ENCODE measurements around the gene PNPLA7.
A peak's percentile ranks its signal among the peaks of the same experiment; 100 is the strongest.
"Not testable (repeated sequence)": the region's sequence is repeated elsewhere in the genome, so short reads cannot be mapped to it uniquely, and the experiment has no call there.

The PNPLA7 gene

GRCh38 chr9:137450539-137451222, 99.5 kb downstream of the PNPLA7 start:
- DNase-seq (ENCODE audit: low read depth in 2 of 2) = not testable (repeated sequence)

GRCh38 chr9:137449931-137450538, 100.2 kb downstream of the PNPLA7 start:
- no peak for DNase-seq (ENCODE audit: low read depth in 2 of 2)

DNA sequence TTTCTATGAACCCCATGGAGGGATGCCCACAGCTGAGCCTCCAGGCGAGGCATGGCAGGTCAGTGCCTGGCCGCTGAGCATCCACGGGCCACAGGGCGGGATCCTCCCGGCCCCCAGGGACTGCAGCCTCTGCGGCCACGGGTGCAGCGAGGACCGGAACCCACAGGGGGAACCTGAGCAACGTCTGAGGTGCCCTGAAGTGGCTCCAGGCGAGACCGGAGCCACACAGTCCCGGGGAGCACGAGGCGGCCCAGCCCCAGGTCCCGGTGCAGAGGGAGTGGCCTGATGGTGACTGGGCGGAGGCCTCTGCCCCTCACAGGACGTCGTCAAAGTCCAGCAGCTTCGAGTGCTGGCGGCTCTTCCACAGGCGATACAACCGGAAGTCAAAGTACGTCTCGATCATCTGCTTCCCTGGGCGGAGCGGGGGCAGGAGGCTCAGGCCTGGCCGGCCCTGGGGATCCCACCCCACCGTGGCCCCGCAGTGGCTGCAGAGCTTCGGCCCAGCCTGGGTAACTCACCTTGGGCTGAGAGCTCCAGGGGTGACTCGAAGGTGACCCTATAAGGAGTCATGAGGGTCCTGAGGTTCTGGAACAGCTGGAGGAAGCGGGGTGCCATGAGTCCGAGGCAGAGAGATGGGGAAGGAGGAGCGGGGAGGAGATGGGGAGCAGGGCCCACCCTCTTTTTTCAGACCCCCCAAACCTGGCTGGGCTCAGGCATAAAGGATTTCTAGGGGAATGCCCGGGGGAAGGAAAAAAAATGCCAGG, 100.9 kb downstream of the PNPLA7 start:
- DNase-seq (ENCODE audit: low read depth in 2 of 2) = no peak

DNA sequence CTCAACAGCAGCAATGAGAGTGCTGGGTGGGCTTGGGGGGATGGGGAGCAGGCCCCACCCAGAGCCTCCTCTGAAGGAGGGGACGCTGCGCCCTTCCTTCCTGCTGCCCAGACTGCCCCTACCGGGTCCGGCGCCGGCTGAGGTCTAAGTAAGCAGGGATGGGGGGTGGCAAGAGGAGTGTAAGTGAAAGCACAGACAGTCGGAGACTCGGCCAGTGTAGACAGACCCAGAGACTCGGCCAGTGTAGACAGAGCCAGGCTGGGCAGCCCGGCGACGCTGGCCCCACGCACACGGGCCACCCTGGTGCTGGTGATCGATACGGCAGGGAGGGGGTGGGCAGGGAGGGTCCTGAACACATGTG, 101.6 kb downstream of the PNPLA7 start:
- DNase-seq (ENCODE audit: low read depth in 2 of 2) = no peak

DNA sequence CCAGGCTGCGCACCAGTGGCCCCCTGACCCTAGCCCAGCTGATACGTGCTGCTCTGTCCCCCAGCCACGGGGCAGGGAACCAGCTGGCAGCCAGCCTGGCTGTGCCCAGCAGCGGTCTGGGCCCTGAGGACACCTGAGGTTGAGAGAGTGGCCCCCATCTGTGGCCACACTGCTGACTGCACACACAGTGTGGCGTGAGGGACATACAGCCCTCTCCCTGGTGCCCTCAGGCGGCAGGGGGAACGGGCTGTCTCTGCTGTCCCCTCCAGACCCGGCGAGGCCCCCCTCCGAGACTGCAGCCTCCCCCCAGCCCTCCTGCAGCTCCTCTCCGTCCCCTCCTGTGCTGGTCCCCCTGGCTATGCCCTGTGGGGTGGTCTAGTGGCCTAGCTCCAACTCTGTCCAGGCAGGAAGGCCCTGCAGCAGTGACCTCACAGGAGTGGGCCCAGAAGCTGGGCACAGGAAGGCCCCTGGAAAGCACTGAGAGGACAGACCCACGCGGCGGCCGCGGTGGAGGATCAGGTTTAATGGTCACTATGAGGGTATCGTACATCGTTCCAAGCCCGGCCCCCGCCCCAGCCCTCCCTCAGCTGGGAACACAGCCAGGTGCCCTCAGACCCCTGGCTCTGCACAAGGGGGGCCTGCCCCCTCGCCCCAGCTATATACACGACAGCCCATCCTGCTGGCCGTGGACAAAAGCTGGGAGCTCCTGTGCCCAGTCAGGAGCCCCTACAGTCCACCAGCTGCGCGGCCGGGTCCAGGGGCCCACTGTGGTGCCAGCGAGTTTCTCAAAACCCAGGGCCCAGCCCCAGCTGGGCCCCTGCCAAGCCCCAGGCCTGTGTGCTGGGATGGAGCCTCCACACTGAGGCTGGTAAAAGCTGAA, 102.2 kb downstream of the PNPLA7 start:
- no peak for DNase-seq (ENCODE audit: low read depth in 2 of 2)

GRCh38 chr9:137446851-137447471, 103.2 kb downstream of the PNPLA7 start:
- no peak for DNase-seq (ENCODE audit: low read depth in 2 of 2)

DNA sequence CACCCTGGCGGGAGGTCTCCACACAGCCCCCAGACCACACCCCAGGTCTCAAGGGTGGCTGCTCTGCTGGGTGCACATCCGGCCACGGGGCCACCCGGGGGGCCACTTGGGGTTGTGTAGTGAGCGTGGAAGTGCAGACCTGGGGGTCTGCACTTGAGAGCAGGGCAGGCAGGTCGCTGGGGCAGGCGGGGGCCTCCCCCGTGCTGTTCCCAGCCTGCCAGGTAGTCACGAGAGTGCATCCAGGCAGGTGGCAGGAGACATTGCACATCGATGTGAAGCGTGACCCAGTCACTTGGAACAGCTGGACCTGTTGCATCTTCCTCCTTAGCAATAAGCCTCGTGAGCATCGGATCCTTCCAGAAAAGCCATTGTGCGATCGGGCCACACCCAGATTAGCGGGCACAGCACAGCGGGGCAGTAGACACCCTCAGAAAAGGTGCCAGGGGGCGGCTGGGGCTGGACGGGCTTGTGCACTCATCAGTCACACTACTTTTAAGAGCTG, 104.2 kb downstream of the PNPLA7 start:
- no peak for DNase-seq (ENCODE audit: low read depth in 2 of 2)

GRCh38 chr9:137445275-137445807, 104.9 kb downstream of the PNPLA7 start:
- DNase-seq (ENCODE audit: low read depth in 2 of 2) = peak; percentile 68 to 75

- DNase-seq (ENCODE audit: low read depth in 2 of 2) = no peak
Measured at GRCh38 chr9:137444106-137444790, 106.0 kb downstream of the PNPLA7 start.

- DNase-seq (ENCODE audit: low read depth in 2 of 2) = no peak
Measured at GRCh38 chr9:137441935-137442321, 108.3 kb downstream of the PNPLA7 start.

GRCh38 chr9:137441289-137441934, 108.8 kb downstream of the PNPLA7 start, which contains the start of gene ENTPD8:
TSS of gene ENTPD8 (minus strand) at chr9:137441357. CDS start at chr9:137438285, 3,072 bp downstream.
- no peak for DNase-seq (ENCODE audit: low read depth in 2 of 2)

DNA sequence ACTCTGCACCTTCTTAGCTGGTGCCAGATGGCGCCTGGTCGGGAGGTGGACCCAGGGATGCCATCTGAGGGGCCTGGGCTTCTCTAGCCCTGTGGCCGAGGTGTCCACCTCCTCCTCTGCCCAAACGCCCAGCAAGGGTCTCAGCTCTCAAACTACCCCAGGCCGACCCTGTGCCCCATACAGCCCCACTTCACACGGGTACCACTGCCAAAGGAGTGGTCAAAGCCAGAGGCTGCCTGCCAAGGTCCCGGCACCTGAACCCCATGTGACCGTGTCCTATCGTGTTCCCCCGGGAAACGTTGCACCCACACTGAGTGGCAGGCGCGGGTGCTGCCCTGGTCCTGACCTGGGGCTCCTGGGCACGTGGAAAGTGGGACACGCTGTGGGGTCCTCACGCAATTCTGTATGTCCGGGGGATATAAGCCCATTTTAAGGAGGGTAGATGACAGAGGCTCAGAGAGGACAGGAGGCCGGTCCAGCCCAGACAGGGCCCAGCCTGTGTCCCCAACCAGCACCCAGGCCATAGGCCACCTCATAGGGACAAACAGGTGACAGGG, 111.0 kb downstream of the PNPLA7 start:
- DNase-seq (ENCODE audit: low read depth in 2 of 2) = no peak

DNA sequence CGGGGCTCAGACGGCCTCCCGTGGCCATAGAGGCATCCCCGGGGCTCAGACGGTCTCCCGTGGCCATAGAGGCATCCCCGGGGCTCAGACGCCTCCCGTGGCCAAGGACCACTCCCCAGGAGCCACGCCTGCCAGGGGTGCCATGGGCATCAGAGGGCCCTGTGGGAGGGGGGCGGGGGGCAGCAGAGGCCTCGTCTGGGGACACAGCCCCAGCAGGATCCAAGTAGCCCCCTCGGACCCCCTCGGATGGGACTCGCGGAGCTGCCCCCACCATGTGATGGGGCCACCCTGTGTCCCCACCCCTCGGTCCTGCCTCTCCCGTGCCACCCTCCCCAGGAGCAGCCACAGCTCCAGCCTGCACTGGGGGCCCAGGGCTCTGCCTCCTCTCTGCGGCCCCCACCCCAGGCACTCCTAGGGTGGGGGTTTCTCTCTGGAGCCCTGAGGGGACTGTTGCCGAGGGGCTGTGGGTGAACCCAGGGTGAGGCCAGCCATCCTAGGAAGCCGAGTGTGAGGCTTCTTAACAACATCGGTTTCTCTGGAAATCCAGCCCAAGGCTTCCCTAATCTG, 111.5 kb downstream of the PNPLA7 start:
- no peak for DNase-seq (ENCODE audit: low read depth in 2 of 2)

- DNase-seq (ENCODE audit: low read depth in 2 of 2) = no peak
Measured at GRCh38 chr9:137437691-137438590, 112.3 kb downstream of the PNPLA7 start.

- no peak for DNase-seq (ENCODE audit: low read depth in 2 of 2)
Measured at GRCh38 chr9:137436761-137437600, 113.2 kb downstream of the PNPLA7 start.

GRCh38 chr9:137435980-137436760, 114.0 kb downstream of the PNPLA7 start:
- no peak for DNase-seq (ENCODE audit: low read depth in 2 of 2)

Data from stimulated activated CD8-positive, alpha-beta memory T cell treated with anti-CD3 and anti-CD28 coated beads, Interleukin-7, amount 100 ng/mL, for 1 hour (primary cell).